Smooth muscle cell (in vitro differentiated cells): Measurements from ENCODE around the gene C1QTNF3. TPM values are rescaled to one million over a fixed set of nuclear protein-coding genes. Genes with fewer than 3 reads are reported as not detected.

ENCODE experiments used
- DNase-seq: peaks from one replicate; lab custom pipeline; 2025; ENCODE audit not compliant: unreplicated experiment; lab: John Stamatoyannopoulos, UW
- H2AFZ ChIP-seq: fragments of 200-600 bp; sonication (generic); 2 replicates; pipeline ENCODE4 v1.6.0; 2016; ENCODE audit warnings: antibody characterized with exemption, low read depth, mild to moderate bottlenecking
- H3F3A ChIP-seq: fragments of 200-600 bp; sonication (generic); 2 replicates; pipeline ENCODE4 v1.6.0; 2017; ENCODE audit warnings: antibody characterized with exemption, low read depth
- H3K27ac ChIP-seq: fragments of 200-600 bp; sonication (generic); 2 replicates; pipeline ENCODE4 v1.5.1; 2016; ENCODE audit warnings: low read depth, mild to moderate bottlenecking
- H3K27me3 ChIP-seq: fragments of 200-600 bp; sonication (generic); 2 replicates; pipeline ENCODE4 v1.6.1; 2016; ENCODE audit warnings: low read depth, mild to moderate bottlenecking
- H3K36me3 ChIP-seq: fragments of 200-600 bp; sonication (generic); 2 replicates; pipeline ENCODE4 v1.5.1; 2016; ENCODE audit warnings: low read depth
- H3K4me1 ChIP-seq: fragments of 200-600 bp; sonication (generic); 2 replicates; pipeline ENCODE4 v1.5.1; 2016; ENCODE audit warnings: low read depth
- H3K4me2 ChIP-seq: fragments of 200-600 bp; sonication (generic); 2 replicates; pipeline ENCODE4 v1.6.0; 2016; ENCODE audit warnings: mild to moderate bottlenecking
- H3K4me3 ChIP-seq: fragments of 200-600 bp; sonication (generic); 2 replicates; pipeline ENCODE4 v1.5.1; 2016; ENCODE audit warnings: mild to moderate bottlenecking
- H3K79me2 ChIP-seq: fragments of 200-600 bp; sonication (generic); 2 replicates; pipeline ENCODE4 v1.6.0; 2016; ENCODE audit warnings: low read depth, mild to moderate bottlenecking
- H3K9ac ChIP-seq: fragments of 200-600 bp; sonication (generic); 2 replicates; pipeline ENCODE4 v1.6.0; 2016; ENCODE audit warnings: low read depth
- H3K9me3 ChIP-seq: fragments of 200-600 bp; sonication (generic); replicated peaks from 2 replicates; pipeline ENCODE4 v1.5.1; 2016; ENCODE audit warnings: low read depth
- H4K20me1 ChIP-seq: fragments of 200-600 bp; sonication (generic); 2 replicates; pipeline ENCODE4 v1.6.0; 2016; ENCODE audit warnings: low read depth
- CTCF ChIP-seq: fragments of 200-600 bp; sonication (generic); IDR thresholded peaks from 2 replicates; pipeline ENCODE4 v1.5.1; 2017; ENCODE audit warnings: borderline replicate concordance, mild to moderate bottlenecking, antibody characterized with exemption; ENCODE audit not compliant: insufficient read depth, poor library complexity, severe bottlenecking
- WGBS: methylation state at CpG from one replicate; pipeline ENCODE4 v1.1.7; 2016; ENCODE audit warnings: low lambda C conversion rate; 5-methylcytosine and 5-hydroxymethylcytosine counted together
- polyA plus RNA-seq: library from polyadenylated mRNA; unstranded; fragments of >200 nt; fragmentation: Nextera tagmentation; extraction: Ambion mirVana; gene quantifications from 2 replicates; pipeline ENCODE4 v1.2.1, GENCODE V29; 2016
- total RNA-seq: library from RNA; depleted of rRNA; stranded (reverse); fragments of >200 nt; gene quantifications from 2 replicates; pipeline ENCODE4 v1.2.3, GENCODE V29; 2014

C1QTNF3 gene
- total and polyA plus RNA-seq, 2 experiments from 2014 or later: 3.7 to 4.8 TPM

- Histone ChIP-seq H3K4me2 (no peak overlapping the region), H2AFZ (no peak overlapping the region), H3F3A (no peaks in the 10 kb centered on the region), H3K36me3 (no peaks in the 10 kb centered on the region), H3K27me3 (no peaks in the 10 kb centered on the region), H3K9ac (no peak overlapping the region), H3K4me1 (no peaks in the 10 kb centered on the region), H3K4me3 (no peak overlapping the region), H3K79me2 (no peaks in the 10 kb centered on the region), H3K9me3 (no peaks in the 10 kb centered on the region), H4K20me1 (no peaks in the 10 kb centered on the region), H3K27ac (no peak overlapping the region)
- DNase-seq: no peak
- 80% methylated on average over 3 of the region's 3 CpGs for WGBS
- TF ChIP-seq CTCF: no peak
Observed at GRCh38 chr5:34062419-34062818, 19.4 kb upstream of the C1QTNF3 start.

- H3K4me2 ChIP-seq: no peak overlapping the region
- no peak for DNase-seq
- no peaks in the 10 kb centered on the region for H3K79me2 ChIP-seq
- no peaks in the 10 kb centered on the region for H3K9me3 ChIP-seq
- H3K9ac ChIP-seq: no peak overlapping the region
- no peaks in the 10 kb centered on the region for H3K36me3 ChIP-seq
- H4K20me1 ChIP-seq: no peaks in the 10 kb centered on the region
- TF ChIP-seq CTCF: no peak
- no peak overlapping the region for H3K4me3 ChIP-seq
- H3K27ac ChIP-seq: no peak overlapping the region
- no peaks in the 10 kb centered on the region for H3F3A ChIP-seq
- no peaks in the 10 kb centered on the region for H3K4me1 ChIP-seq
- no peaks in the 10 kb centered on the region for H3K27me3 ChIP-seq
- no peak overlapping the region for H2AFZ ChIP-seq
Observed at GRCh38 chr5:34061993-34062392, 19.0 kb upstream of the C1QTNF3 start.

GRCh38 chr5:34059977-34060376, 17.0 kb upstream of the C1QTNF3 start:
- Histone ChIP-seq H3K9me3 (no peaks in the 10 kb centered on the region), H3K4me3 (no peak overlapping the region), H3F3A (no peaks in the 10 kb centered on the region), H3K9ac (no peak overlapping the region), H3K4me1 (no peaks in the 10 kb centered on the region), H4K20me1 (no peaks in the 10 kb centered on the region), H3K79me2 (no peaks in the 10 kb centered on the region), H3K27me3 (no peaks in the 10 kb centered on the region), H2AFZ (no peak overlapping the region), H3K27ac (no peak overlapping the region), H3K4me2 (no peak overlapping the region), H3K36me3 (no peaks in the 10 kb centered on the region)
- no peak for TF ChIP-seq CTCF
- DNase-seq: no peak
- WGBS: 100% methylated on average over 1 of the region's 1 CpG

- Histone ChIP-seq H3K9ac (no peak overlapping the region), H3K36me3 (no peaks in the 10 kb centered on the region), H3K4me1 (peaks cover 9% of the 10 kb centered on the region), H3K27ac (no peak overlapping the region), H3K4me3 (no peak overlapping the region), H3K27me3 (no peaks in the 10 kb centered on the region), H2AFZ (no peak overlapping the region), H4K20me1 (no peaks in the 10 kb centered on the region), H3K79me2 (no peaks in the 10 kb centered on the region), H3K9me3 (no peaks in the 10 kb centered on the region), H3K4me2 (no peak overlapping the region), H3F3A (no peaks in the 10 kb centered on the region)
- WGBS: 92% methylated on average over 2 of the region's 2 CpGs
- no peak for DNase-seq
- no peak for TF ChIP-seq CTCF
Observed at GRCh38 chr5:34058532-34058931, 15.5 kb upstream of the C1QTNF3 start.
